Fibroblast of lung (primary cell): ENCODE measurements around the gene SH3TC2. TPM values are rescaled to one million over a fixed set of nuclear protein-coding genes. Genes with fewer than 3 reads are reported as not detected.

Source experiments
- DNase-seq, 2 donors: peaks; one replicate each; pipeline versions ENCODE4 v3.0.0 to v3.0.0-alpha.2; 2010; ENCODE audit warnings: low read depth in 2 of 2
- H2AFZ ChIP-seq: 2 replicates; pipeline ENCODE4 v1.5.1; 2012; ENCODE audit warnings: low read length, control low read depth, inconsistent platforms
- H3K27ac ChIP-seq: 2 replicates; pipeline ENCODE4 v1.5.1; 2011; ENCODE audit warnings: low read length, control low read depth; ENCODE audit not compliant: insufficient read depth
- H3K27me3 ChIP-seq: 2 replicates; pipeline ENCODE4 v1.5.1; 2011; ENCODE audit warnings: mild to moderate bottlenecking, low read length; ENCODE audit not compliant: control insufficient read depth, insufficient read depth
- H3K36me3 ChIP-seq: 2 replicates; pipeline ENCODE4 v1.5.1; 2011; ENCODE audit warnings: low read length; ENCODE audit not compliant: control insufficient read depth, insufficient read depth
- H3K4me1 ChIP-seq: 2 replicates; pipeline ENCODE4 v1.5.1; 2011; ENCODE audit warnings: low read length; ENCODE audit not compliant: control insufficient read depth, insufficient read depth; ENCODE audit errors: extremely low read depth
- H3K4me2 ChIP-seq: 2 replicates; pipeline ENCODE4 v1.5.1; 2011; ENCODE audit warnings: low read length, control low read depth; ENCODE audit not compliant: insufficient read depth; ENCODE audit errors: extremely low read depth
- H3K4me3 ChIP-seq, 4 experiments: fragments of 200-600 bp in 1 of 4; sonication (generic) in 1 of 4; replicated peaks in 1 of 4; 2 replicates each; pipeline ENCODE4 v1.5.1; 2011 to 2016; ENCODE audit warnings: low read length in 4 of 4, low read depth in 3 of 4, mild to moderate bottlenecking in 3 of 4, control low read depth in 2 of 4, inconsistent platforms in 1 of 4, mixed read lengths in 1 of 4; ENCODE audit not compliant: insufficient read depth in 1 of 4; ENCODE audit errors: control extremely low read depth in 1 of 4
- H3K79me2 ChIP-seq: 2 replicates; pipeline ENCODE4 v1.5.1; 2012; ENCODE audit warnings: mild to moderate bottlenecking, low read length, inconsistent platforms; ENCODE audit not compliant: control insufficient read depth, insufficient read depth
- H3K9ac ChIP-seq: 2 replicates; pipeline ENCODE4 v1.5.1; 2011; ENCODE audit warnings: mild to moderate bottlenecking, low read length, control low read depth; ENCODE audit not compliant: insufficient read depth
- H3K9me3 ChIP-seq: 2 replicates; pipeline ENCODE4 v1.5.1; 2012; ENCODE audit warnings: low read depth, low read length; ENCODE audit not compliant: control insufficient read depth, insufficient read depth
- H4K20me1 ChIP-seq: 2 replicates; pipeline ENCODE4 v1.5.1; 2011; ENCODE audit warnings: low read length; ENCODE audit not compliant: control insufficient read depth, insufficient read depth; ENCODE audit errors: extremely low read depth
- EZH2 ChIP-seq: IDR thresholded peaks from 2 replicates; pipeline ENCODE4 v1.5.1; 2012; ENCODE audit warnings: low read length, control low read depth, mild to moderate bottlenecking; ENCODE audit errors: missing control alignments
- polyA plus RNA-seq, 2 donors: library from polyadenylated mRNA; depleted of rRNA in 1 of 2; stranded (reverse) in 1 of 2; unstranded in 1 of 2; fragments of >200 nt; gene quantifications; 2 replicates each; pipeline ENCODE4 v1.2.1, GENCODE V29; 2011 to 2012; ENCODE audit warnings: missing spikeins in 1 of 2
- total RNA-seq: library from RNA; depleted of rRNA; stranded (reverse); fragments of >200 nt; gene quantifications from 2 replicates; pipeline ENCODE4 v1.2.1, GENCODE V29; 2014
- TF ChIP-seq, protein P1 (sequence below), 2 donors: IDR thresholded peaks in 1 of 2; conservative IDR thresholded peaks in 1 of 2; 1 replicate in 1 of 2; 2 replicates in 1 of 2; pipeline ENCODE4 v1.5.1; 2011 to 2012; ENCODE audit warnings: low read length in 2 of 2, control low read depth in 1 of 2, inconsistent platforms in 1 of 2, low read depth in 1 of 2, mild to moderate bottlenecking in 1 of 2

The SH3TC2 gene
- total and polyA plus RNA-seq, 2 donors (not counting 1 experiment from before 2014, with no cell fraction given): 0.83 to 3.2 TPM

DNA sequence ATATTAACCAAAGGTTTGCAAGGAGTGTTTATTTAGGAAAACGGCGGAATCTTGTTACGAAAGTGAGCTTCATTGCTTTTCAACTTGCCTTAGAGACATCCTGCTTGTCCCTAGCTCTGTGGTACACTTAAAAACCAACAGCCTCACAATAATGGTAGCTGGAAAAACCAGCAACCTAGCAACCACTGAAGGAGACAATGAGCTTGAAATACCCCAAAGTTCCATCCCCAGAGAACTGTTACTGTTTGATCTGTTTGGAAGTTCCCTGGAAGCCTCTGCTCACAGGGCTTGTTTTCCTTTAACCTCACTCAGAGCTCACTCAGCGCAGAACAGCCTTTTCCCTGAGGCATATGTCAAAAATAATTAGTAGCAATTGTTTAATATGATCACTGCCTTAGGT is 43.2 kb downstream of the SH3TC2 start:
- Histone ChIP-seq H3K79me2 (no peaks in the 10 kb centered on the region), H2AFZ (peak overlapping the region; percentile 65), H3K4me2 (peak overlapping the region; percentile 80), H3K9ac (peak overlapping the region; percentile 27), H4K20me1 (no peaks in the 10 kb centered on the region), H3K4me3 (no peak overlapping the region), H3K4me1 (peaks cover 3% of the 10 kb centered on the region), H3K27ac (peak overlapping the region; percentile 39), H3K27me3 (no peaks in the 10 kb centered on the region), H3K36me3 (no peaks in the 10 kb centered on the region), H3K9me3 (no peaks in the 10 kb centered on the region)
- no peak for TF ChIP-seq EZH2
- TF ChIP-seq, protein P1, sequence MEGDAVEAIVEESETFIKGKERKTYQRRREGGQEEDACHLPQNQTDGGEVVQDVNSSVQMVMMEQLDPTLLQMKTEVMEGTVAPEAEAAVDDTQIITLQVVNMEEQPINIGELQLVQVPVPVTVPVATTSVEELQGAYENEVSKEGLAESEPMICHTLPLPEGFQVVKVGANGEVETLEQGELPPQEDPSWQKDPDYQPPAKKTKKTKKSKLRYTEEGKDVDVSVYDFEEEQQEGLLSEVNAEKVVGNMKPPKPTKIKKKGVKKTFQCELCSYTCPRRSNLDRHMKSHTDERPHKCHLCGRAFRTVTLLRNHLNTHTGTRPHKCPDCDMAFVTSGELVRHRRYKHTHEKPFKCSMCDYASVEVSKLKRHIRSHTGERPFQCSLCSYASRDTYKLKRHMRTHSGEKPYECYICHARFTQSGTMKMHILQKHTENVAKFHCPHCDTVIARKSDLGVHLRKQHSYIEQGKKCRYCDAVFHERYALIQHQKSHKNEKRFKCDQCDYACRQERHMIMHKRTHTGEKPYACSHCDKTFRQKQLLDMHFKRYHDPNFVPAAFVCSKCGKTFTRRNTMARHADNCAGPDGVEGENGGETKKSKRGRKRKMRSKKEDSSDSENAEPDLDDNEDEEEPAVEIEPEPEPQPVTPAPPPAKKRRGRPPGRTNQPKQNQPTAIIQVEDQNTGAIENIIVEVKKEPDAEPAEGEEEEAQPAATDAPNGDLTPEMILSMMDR (conservative IDR thresholded peaks at IDR 0.05 in 1 of 2, IDR thresholded peaks at IDR 0.05 in 1 of 2; ENCODE audit: low read depth in 1 of 2, low read length in 2 of 2): no peak
- DNase-seq: peak in 1 of 2 donors; percentile 49

DNA sequence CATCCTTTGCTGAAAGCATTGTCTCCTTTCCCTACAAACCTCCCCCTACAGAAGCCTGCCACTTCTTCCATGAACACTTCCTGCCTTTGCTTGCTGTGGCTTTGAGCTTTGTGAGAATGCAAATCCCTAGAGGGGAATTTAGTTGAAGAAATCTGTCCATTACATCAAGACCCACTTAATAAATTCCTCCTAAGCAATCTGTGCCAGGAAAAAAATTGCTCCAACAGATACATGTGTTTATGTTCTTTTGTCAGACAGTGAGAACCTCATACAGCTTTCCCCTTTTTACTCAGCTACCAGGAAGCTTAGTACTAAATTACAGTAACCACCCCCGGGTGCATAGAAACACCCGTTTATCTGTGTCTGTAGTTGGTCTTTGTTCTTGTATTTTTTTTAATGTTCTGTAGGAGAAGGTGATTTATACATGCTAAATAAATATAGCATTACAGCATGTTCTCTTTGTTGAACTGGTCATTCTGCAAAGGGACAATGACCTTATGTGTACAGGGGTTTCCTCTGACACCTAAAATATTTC is 43.9 kb downstream of the SH3TC2 start:
- Histone ChIP-seq H3K27ac (no peak overlapping the region), H3K9me3 (no peaks in the 10 kb centered on the region), H3K9ac (no peak overlapping the region), H3K4me2 (peak overlapping the region; percentile 37), H4K20me1 (no peaks in the 10 kb centered on the region), H3K4me3 (no peak overlapping the region), H3K79me2 (no peaks in the 10 kb centered on the region), H3K4me1 (peaks cover 3% of the 10 kb centered on the region), H3K36me3 (no peaks in the 10 kb centered on the region), H3K27me3 (no peaks in the 10 kb centered on the region), H2AFZ (no peak overlapping the region)
- peak in 1 of 2 donors; percentile 96 for DNase-seq
- TF ChIP-seq, protein P1 (conservative IDR thresholded peaks at IDR 0.05 in 1 of 2, IDR thresholded peaks at IDR 0.05 in 1 of 2; ENCODE audit: low read depth in 1 of 2, low read length in 2 of 2): no peak
- no peak for TF ChIP-seq EZH2

DNA sequence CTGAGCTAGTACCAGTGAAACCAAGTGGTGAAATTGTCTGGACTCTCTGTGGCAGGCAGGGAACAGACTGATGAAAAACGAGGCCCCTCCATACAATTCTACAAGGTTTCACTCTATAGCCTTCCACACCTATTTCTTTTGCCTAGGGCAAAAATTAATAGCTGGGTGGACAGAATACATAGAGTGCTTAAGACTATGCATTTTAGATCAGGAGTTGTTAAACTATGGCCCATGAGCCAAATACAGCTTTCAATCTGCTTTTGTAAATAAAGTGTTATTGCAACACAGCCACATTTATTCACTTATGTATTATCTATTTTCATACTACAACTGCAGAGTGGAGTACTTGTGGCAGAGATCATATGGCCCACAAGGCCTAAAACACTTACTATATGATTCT is 45.2 kb downstream of the SH3TC2 start:
- Histone ChIP-seq H3K4me1 (peaks cover 3% of the 10 kb centered on the region), H3K9me3 (no peaks in the 10 kb centered on the region), H3K9ac (no peak overlapping the region)

More for the DNA sequence above, 45.2 kb downstream of the SH3TC2 start:
- TF ChIP-seq, protein P1 (conservative IDR thresholded peaks at IDR 0.05 in 1 of 2, IDR thresholded peaks at IDR 0.05 in 1 of 2; ENCODE audit: low read depth in 1 of 2, low read length in 2 of 2): no peak
- TF ChIP-seq EZH2: no peak
- Histone ChIP-seq H3K79me2 (no peaks in the 10 kb centered on the region), H3K27me3 (no peaks in the 10 kb centered on the region), H3K4me2 (no peak overlapping the region), H4K20me1 (no peaks in the 10 kb centered on the region), H3K4me3 (no peak overlapping the region), H3K36me3 (no peaks in the 10 kb centered on the region), H3K27ac (no peak overlapping the region), H2AFZ (no peak overlapping the region)
- peak in 1 of 2 donors; percentile 44 for DNase-seq
